HCT116 (cell line): ENCODE results near the gene CHKA. TPM values are rescaled to one million over a fixed set of nuclear protein-coding genes. Genes with fewer than 3 reads are reported as not detected.

Source experiments
- ATAC-seq: fragments of 200-7000 bp; cut with Tn5 transposase; 2 replicates; pipeline ENCODE4 v1.9.1; 2020; ENCODE audit warnings: mild to moderate bottlenecking, moderate library complexity
- BruUV-seq: library from RNA; stranded (reverse); fragments of 400-500 nt; replicated peaks from 2 replicates; lab custom pipeline; 2021; lab: Mats Ljungman, UMichigan
- CTCF ChIA-PET: fragments of 300-600 bp; sonication (Branson Sonifier 250); formaldehyde crosslinking; loops from one replicate; lab custom pipeline; 2021; ENCODE audit warnings: antibody characterized with exemption; lab: Charles Lee
- POLR2A ChIA-PET: fragments of 300-600, 350-600 bp; sonication (Branson Sonifier 250); formaldehyde crosslinking; loops from one replicate; lab custom pipeline; 2021; ENCODE audit warnings: antibody characterized with exemption; lab: Charles Lee
- RAD21 ChIA-PET, 2 experiments: fragments of 300-600 bp; sonication (Branson Sonifier 250); formaldehyde crosslinking; loops; one replicate each; lab custom pipeline; 2023; ENCODE audit warnings: low total read pairs in 2 of 2; ENCODE audit not compliant: uncharacterized antibody in 2 of 2, unreplicated experiment in 2 of 2, low non-redundant PET in 1 of 2; lab: Charles Lee
- DNase-seq: peaks from one replicate; pipeline ENCODE4 v3.0.0-alpha.2; 2010; ENCODE audit warnings: low read depth, low spot score
- H2AFZ ChIP-seq: fragments of 200-600 bp; shearing (Covaris generic), sonication (generic); 2 replicates; pipeline ENCODE4 v1.6.1; 2017; ENCODE audit warnings: low read depth, mixed run types, mixed read lengths, antibody characterized with exemption, low read length; ENCODE audit not compliant: poor library complexity, severe bottlenecking
- H3K27ac ChIP-seq: 2 replicates; pipeline ENCODE4 v1.5.1; 2012; ENCODE audit warnings: low read depth, low read length
- H3K27me3 ChIP-seq: fragments of 200-600 bp; sonication (generic); 2 replicates; pipeline ENCODE4 v1.6.1; 2016; ENCODE audit warnings: mixed run types, low read length, mixed read lengths; ENCODE audit not compliant: insufficient read depth
- H3K36me3 ChIP-seq, 2 experiments: fragments of 200-500 bp in 1 of 2; fragments of 200-600 bp in 1 of 2; sonication (Bioruptor generic) in 1 of 2; sonication (generic) in 1 of 2; 2 replicates each; pipeline versions ENCODE4 v1.5.1 to v1.6.1; 2014 to 2016; ENCODE audit warnings: low read length in 2 of 2, inconsistent platforms in 1 of 2, mixed read lengths in 1 of 2, mixed run types in 1 of 2; ENCODE audit not compliant: insufficient read depth in 2 of 2, control insufficient read depth in 1 of 2
- H3K4me1 ChIP-seq, 2 experiments: fragments of 200-600 bp in 1 of 2; sonication (generic) in 1 of 2; 2 replicates each; pipeline versions ENCODE4 v1.5.1 to v1.6.1; 2012 to 2017; ENCODE audit warnings: low read length in 2 of 2, inconsistent platforms in 1 of 2, mild to moderate bottlenecking in 1 of 2, mixed read lengths in 1 of 2, mixed run types in 1 of 2, moderate library complexity in 1 of 2; ENCODE audit not compliant: insufficient read depth in 2 of 2, control insufficient read depth in 1 of 2
- H3K4me2 ChIP-seq: fragments of 200-600 bp; sonication (generic); 2 replicates; pipeline ENCODE4 v1.6.1; 2017; ENCODE audit warnings: mixed run types, low read length, mixed read lengths
- H3K4me3 ChIP-seq, 2 experiments: fragments of 200-600 bp in 1 of 2; sonication (generic) in 1 of 2; replicated peaks in 1 of 2; 2 replicates each; pipeline ENCODE4 v1.5.1; 2011 to 2016; ENCODE audit warnings: low read length in 2 of 2, control low read depth in 1 of 2, low read depth in 1 of 2, mild to moderate bottlenecking in 1 of 2, mixed read lengths in 1 of 2, mixed run types in 1 of 2
- H3K79me2 ChIP-seq: fragments of 200-600 bp; sonication (generic); 2 replicates; pipeline ENCODE4 v1.6.1; 2017; ENCODE audit warnings: mild to moderate bottlenecking, mixed run types, low read length, moderate library complexity, mixed read lengths; ENCODE audit not compliant: insufficient read depth
- H3K9ac ChIP-seq: fragments of 200-600 bp; sonication (generic); 2 replicates; pipeline ENCODE4 v1.6.1; 2016; ENCODE audit warnings: low read length, mixed read lengths
- H3K9me2 ChIP-seq: fragments of 200-600 bp; sonication (generic), shearing (Covaris generic); 2 replicates; pipeline ENCODE4 v1.6.1; 2017; ENCODE audit warnings: mixed run types, mild to moderate bottlenecking, moderate library complexity; ENCODE audit not compliant: insufficient read depth
- H3K9me3 ChIP-seq, 2 experiments: fragments of 200-500 bp in 1 of 2; fragments of 200-600 bp in 1 of 2; sonication (Bioruptor generic) in 1 of 2; sonication (generic) in 1 of 2; 2 replicates each; pipeline ENCODE4 v1.6.1; 2014 to 2017; ENCODE audit warnings: low read length in 2 of 2, mixed read lengths in 2 of 2, inconsistent platforms in 1 of 2, low read depth in 1 of 2, mild to moderate bottlenecking in 1 of 2, mixed run types in 1 of 2, moderate library complexity in 1 of 2; ENCODE audit not compliant: control insufficient read depth in 1 of 2, insufficient read depth in 1 of 2
- H4K20me1 ChIP-seq: fragments of 200-600 bp; sonication (generic), shearing (Covaris generic); 2 replicates; pipeline ENCODE4 v1.6.1; 2017; ENCODE audit warnings: mixed run types, mild to moderate bottlenecking, moderate library complexity; ENCODE audit not compliant: insufficient read depth
- CBX3 ChIP-seq: IDR thresholded peaks from 2 replicates; pipeline ENCODE4 v1.6.1; 2012; ENCODE audit warnings: low read depth
- CEBPB ChIP-seq: IDR thresholded peaks from 2 replicates; pipeline ENCODE4 v1.6.1; 2012; ENCODE audit warnings: low read depth
- EGR1 ChIP-seq: IDR thresholded peaks from 2 replicates; pipeline ENCODE4 v1.6.1; 2012; ENCODE audit warnings: low read depth
- ELF1 ChIP-seq: IDR thresholded peaks from 2 replicates; pipeline ENCODE4 v1.6.1; 2012; ENCODE audit warnings: low read depth, borderline replicate concordance
- EZH2 ChIP-seq: fragments of 200-600 bp; sonication (generic); IDR thresholded peaks from 2 replicates; pipeline ENCODE4 v1.6.1; 2017; ENCODE audit warnings: antibody characterized with exemption, mixed run types
- EZH2phosphoT487 ChIP-seq: fragments of 200-600 bp; IDR thresholded peaks from 2 replicates; pipeline ENCODE4 v1.6.1; 2018; ENCODE audit warnings: antibody characterized with exemption, borderline replicate concordance
- FOSL1 ChIP-seq: IDR thresholded peaks from 2 replicates; pipeline ENCODE4 v1.6.1; 2012; ENCODE audit warnings: low read depth
- POLR2A ChIP-seq: IDR thresholded peaks from 2 replicates; pipeline ENCODE4 v1.7.0; 2011; ENCODE audit warnings: borderline replicate concordance; ENCODE audit not compliant: insufficient read depth, insufficient read length; ENCODE audit errors: extremely low read depth
- POLR2AphosphoS5 ChIP-seq: IDR thresholded peaks from 2 replicates; pipeline ENCODE4 v1.6.1; 2011; ENCODE audit warnings: mild to moderate bottlenecking, low read depth, low read length, moderate library complexity
- RAD21 ChIP-seq: IDR thresholded peaks from 2 replicates; pipeline ENCODE4 v1.6.1; 2012; ENCODE audit warnings: low read depth, mild to moderate bottlenecking
- SIN3A ChIP-seq: IDR thresholded peaks from 2 replicates; pipeline ENCODE4 v1.6.1; 2012; ENCODE audit warnings: low read depth
- SP1 ChIP-seq: IDR thresholded peaks from 2 replicates; pipeline ENCODE4 v1.6.1; 2012; ENCODE audit warnings: low read depth
- SRF ChIP-seq: IDR thresholded peaks from 2 replicates; pipeline ENCODE4 v1.6.1; 2012; ENCODE audit warnings: low read depth
- ZFX ChIP-seq: fragments of 450-650 bp; IDR thresholded peaks from 2 replicates; pipeline ENCODE4 v1.6.1; 2017
- ZNF274 ChIP-seq: fragments of 200-500 bp; sonication (Bioruptor generic); IDR thresholded peaks from 2 replicates; pipeline ENCODE4 v1.6.1; 2014; ENCODE audit warnings: mild to moderate bottlenecking, low read depth, low read length, inconsistent platforms
- intact Hi-C: fragments of 100-400 bp; cut with micrococcal nuclease; formaldehyde crosslinking; loops from 2 replicates; pipeline ENCODE4 v1.10.0; 2022
- total RNA-seq: library from RNA; stranded (reverse); gene quantifications from one replicate; pipeline ENCODE4 v1.2.1, GENCODE V29; 2021; ENCODE audit not compliant: unreplicated experiment
- TF ChIP-seq, protein P1 (sequence below), 3 experiments: fragments of 200-600 bp in 1 of 3; sonication (generic) in 1 of 3; IDR thresholded peaks in 2 of 3; conservative IDR thresholded peaks in 1 of 3; 2 replicates each; pipeline ENCODE4 v1.5.1; 2012 to 2017; ENCODE audit warnings: low read depth in 2 of 3, low read length in 2 of 3, antibody characterized with exemption in 1 of 3, borderline replicate concordance in 1 of 3, control low read depth in 1 of 3, mild to moderate bottlenecking in 1 of 3, mixed read lengths in 1 of 3, mixed run types in 1 of 3, moderate library complexity in 1 of 3; ENCODE audit not compliant: insufficient read depth in 1 of 3

Gene CHKA
- total RNA-seq, 1 experiment from 2014 or later = 33.1 TPM

DNA sequence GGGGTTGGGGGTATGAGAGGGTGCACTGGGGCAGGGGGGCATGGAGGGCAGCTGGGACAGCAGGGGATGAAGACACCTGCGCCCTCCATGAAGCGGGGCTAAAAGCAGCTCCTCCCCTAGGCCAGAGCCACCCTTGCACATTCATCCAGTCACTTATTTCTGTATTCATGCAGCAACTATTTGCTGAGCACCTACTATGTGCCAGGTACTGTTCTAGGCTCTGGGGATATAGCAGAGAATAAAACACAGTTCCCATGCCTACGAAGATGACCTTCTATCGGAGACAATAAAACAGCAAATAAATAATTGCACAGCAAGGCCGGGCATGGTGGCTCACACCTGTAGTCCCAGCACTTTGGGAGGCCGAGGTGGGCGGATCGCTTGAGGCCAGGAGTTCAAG, 105.7 kb downstream of the CHKA start:
- CTCF ChIA-PET = no interaction called here
- no peaks in the 10 kb centered on the region for H3K27me3 ChIP-seq

GRCh38 chr11:68014947-68015447, 106.2 kb downstream of the CHKA start:
- DNase-seq (no peak), ATAC-seq (no peak)
- no peaks in the 10 kb centered on the region for H3K36me3 ChIP-seq
- ChIA-PET CTCF (no interaction called here), RAD21 (no interaction called here), POLR2A (interaction anchor here (1.2 to 1.3 kb wide), 3 partner anchors 11 to 16 kb away, joined by 3 to 5 read pairs (median 3); partner anchors contain the start of genes NDUFS8 and UNC93B1)
- peak overlapping the region; percentile 86 for H3K9ac ChIP-seq
- TF ChIP-seq, protein P1, sequence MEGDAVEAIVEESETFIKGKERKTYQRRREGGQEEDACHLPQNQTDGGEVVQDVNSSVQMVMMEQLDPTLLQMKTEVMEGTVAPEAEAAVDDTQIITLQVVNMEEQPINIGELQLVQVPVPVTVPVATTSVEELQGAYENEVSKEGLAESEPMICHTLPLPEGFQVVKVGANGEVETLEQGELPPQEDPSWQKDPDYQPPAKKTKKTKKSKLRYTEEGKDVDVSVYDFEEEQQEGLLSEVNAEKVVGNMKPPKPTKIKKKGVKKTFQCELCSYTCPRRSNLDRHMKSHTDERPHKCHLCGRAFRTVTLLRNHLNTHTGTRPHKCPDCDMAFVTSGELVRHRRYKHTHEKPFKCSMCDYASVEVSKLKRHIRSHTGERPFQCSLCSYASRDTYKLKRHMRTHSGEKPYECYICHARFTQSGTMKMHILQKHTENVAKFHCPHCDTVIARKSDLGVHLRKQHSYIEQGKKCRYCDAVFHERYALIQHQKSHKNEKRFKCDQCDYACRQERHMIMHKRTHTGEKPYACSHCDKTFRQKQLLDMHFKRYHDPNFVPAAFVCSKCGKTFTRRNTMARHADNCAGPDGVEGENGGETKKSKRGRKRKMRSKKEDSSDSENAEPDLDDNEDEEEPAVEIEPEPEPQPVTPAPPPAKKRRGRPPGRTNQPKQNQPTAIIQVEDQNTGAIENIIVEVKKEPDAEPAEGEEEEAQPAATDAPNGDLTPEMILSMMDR (IDR thresholded peaks at IDR 0.05 in 2 of 3, conservative IDR thresholded peaks at IDR 0.05 in 1 of 3; ENCODE audit: borderline replicate concordance in 1 of 3, insufficient read depth in 1 of 3, low read depth in 2 of 3, low read length in 2 of 3) = no peak
- TF ChIP-seq SRF = no peak
- no peak for TF ChIP-seq EZH2
- no peak for TF ChIP-seq ELF1
- no peak for TF ChIP-seq EZH2phosphoT487
- TF ChIP-seq POLR2A = no peak
- no peak for TF ChIP-seq SP1
- no peak for TF ChIP-seq POLR2AphosphoS5
- no peak for TF ChIP-seq ZFX
- no peak for TF ChIP-seq SIN3A
- TF ChIP-seq EGR1 = no peak
- TF ChIP-seq CBX3 = no peak
- no peak for TF ChIP-seq ZNF274
- TF ChIP-seq FOSL1 = no peak
- no peak for TF ChIP-seq RAD21
- H3K4me2 ChIP-seq = peak overlapping the region; percentile 97
- peaks cover 77 to 91% of the 10 kb centered on the region in 2 experiments for H3K4me1 ChIP-seq
- H3K9me3 ChIP-seq = no peaks in the 10 kb centered on the region
- H3K27me3 ChIP-seq = no peaks in the 10 kb centered on the region
- H3K4me3 ChIP-seq = peak overlapping the region; percentile 36 to 51; a peak in 3 of 4 replicates
- no peaks in the 10 kb centered on the region for H4K20me1 ChIP-seq
- H3K9me2 ChIP-seq = no peaks in the 10 kb centered on the region
- H3K79me2 ChIP-seq = peaks cover 20% of the 10 kb centered on the region; the same call in 1 of the 2 replicates
- intact Hi-C loops = loop anchor here (5.0 kb wide), 1 partner anchor 192 kb away; no protein-coding TSS in a partner anchor
- no TSS peak for BruUV-seq
- H2AFZ ChIP-seq = no peak overlapping the region
- peak overlapping the region; percentile 96 for H3K27ac ChIP-seq

More for the DNA sequence above, 105.7 kb downstream of the CHKA start:
- no peaks in the 10 kb centered on the region for H3K9me2 ChIP-seq
- RAD21 ChIA-PET = no interaction called here
- H3K79me2 ChIP-seq = peaks cover 20% of the 10 kb centered on the region; the same call in 1 of the 2 replicates
- POLR2A ChIA-PET = no interaction called here
- no peak overlapping the region for H3K4me3 ChIP-seq
- no TSS peak for BruUV-seq
- H3K4me2 ChIP-seq = peak overlapping the region; percentile 97
- intact Hi-C loops = no loop called here
- ATAC-seq = no peak
- H4K20me1 ChIP-seq = no peaks in the 10 kb centered on the region
- peak overlapping the region; percentile 96; the same call in 1 of the 2 replicates for H3K27ac ChIP-seq
- no peak for DNase-seq
- H3K9me3 ChIP-seq = no peaks in the 10 kb centered on the region
- H3K36me3 ChIP-seq = no peaks in the 10 kb centered on the region
- peaks cover 81 to 91% of the 10 kb centered on the region in 2 experiments for H3K4me1 ChIP-seq
- no peak for TF ChIP-seq CEBPB
- TF ChIP-seq, all 23 proteins: peak for 0
- Histone ChIP-seq H2AFZ (no peak overlapping the region), H3K9ac (peak overlapping the region; percentile 86)
